Left ventricle myocardium inferior (tissue), 1 donor: ENCODE data around the gene TBC1D20. TPM values are rescaled to one million over a fixed set of nuclear protein-coding genes. Genes with fewer than 3 reads are reported as not detected.
A peak's percentile ranks its signal among the peaks of the same experiment; 100 is the strongest.
"Not testable (repeated sequence)": the region's sequence is repeated elsewhere in the genome, so short reads cannot be mapped to it uniquely, and the experiment has no call there.

Experiments used
- DNase-seq: peaks from one replicate; pipeline ENCODE4 v3.0.0-alpha.2; 2020
- H3K27ac ChIP-seq: fragments of 200-600 bp; replicated peaks from 2 replicates; pipeline ENCODE4 v1.8.0; 2021
- H3K27me3 ChIP-seq: fragments of 200-600 bp; 2 replicates; pipeline ENCODE4 v1.8.0; 2021; ENCODE audit warnings: low read depth
- H3K36me3 ChIP-seq: fragments of 200-600 bp; 2 replicates; pipeline ENCODE4 v1.8.0; 2021
- H3K4me1 ChIP-seq: fragments of 200-600 bp; 2 replicates; pipeline ENCODE4 v1.8.0; 2021
- H3K4me3 ChIP-seq: fragments of 200-600 bp; 2 replicates; pipeline ENCODE4 v1.8.0; 2021; ENCODE audit warnings: mild to moderate bottlenecking, moderate library complexity
- H3K9me3 ChIP-seq: fragments of 200-600 bp; replicated peaks from 2 replicates; pipeline ENCODE4 v1.8.0; 2021
- CTCF ChIP-seq: fragments of 200-600 bp; IDR thresholded peaks from 2 replicates; pipeline ENCODE4 v1.8.0; 2021; ENCODE audit warnings: antibody characterized with exemption, mild to moderate bottlenecking, borderline replicate concordance
- intact Hi-C: fragments of 100-400 bp; cut with micrococcal nuclease; formaldehyde crosslinking; loops from one replicate; pipeline ENCODE4 v1.11.0; 2022
- total RNA-seq: library from RNA; stranded (reverse); fragmentation: NEBNext Ultra II Directional; extraction: Animal tissue kit (Norgen Biotek cat#: 25700); gene quantifications from one replicate; pipeline ENCODE4 v1.2.1, GENCODE V29; 2021
- donor health status: DM: no; HTN: yes; CAD: no; lungs with severe emphysema.

TBC1D20 gene
- total RNA-seq, 1 donor from 2014 or later = 23.0 TPM

- intact Hi-C loops = no loop called here
Observed at GRCh38 chr20:460707-461106, 1.6 kb downstream of the TBC1D20 start.

GRCh38 chr20:460180-460579, 2.2 kb downstream of the TBC1D20 start:
- Histone ChIP-seq H3K9me3 (no peaks in the 10 kb centered on the region), H3K36me3 (no peaks in the 10 kb centered on the region), H3K27me3 (no peaks in the 10 kb centered on the region), H3K27ac (peak overlapping the region; percentile 95), H3K4me3 (peak overlapping the region; percentile 79), H3K4me1 (peaks cover 56% of the 10 kb centered on the region)
- intact Hi-C loops = no loop called here
- DNase-seq = no peak
- TF ChIP-seq CTCF = no peak

More at GRCh38 chr20:460707-461106, 1.6 kb downstream of the TBC1D20 start:
- Histone ChIP-seq H3K36me3 (no peaks in the 10 kb centered on the region), H3K27ac (peak overlapping the region; percentile 95), H3K9me3 (no peaks in the 10 kb centered on the region), H3K4me1 (peaks cover 56% of the 10 kb centered on the region), H3K27me3 (no peaks in the 10 kb centered on the region), H3K4me3 (peak overlapping the region; percentile 79)
- DNase-seq = no peak
- TF ChIP-seq CTCF = no peak

- peaks cover 66% of the 10 kb centered on the region for H3K4me1 ChIP-seq
- peak overlapping the region; percentile 79 for H3K4me3 ChIP-seq
Observed at GRCh38 chr20:458776-459175, 3.6 kb downstream of the TBC1D20 start.

GRCh38 chr20:454951-455350, 7.4 kb downstream of the TBC1D20 start:
- no peaks in the 10 kb centered on the region for H3K27me3 ChIP-seq
- H3K4me1 ChIP-seq = peaks cover 38% of the 10 kb centered on the region
- intact Hi-C loops = no loop called here
- H3K4me3 ChIP-seq = no peak overlapping the region
- no peak for TF ChIP-seq CTCF
- no peaks in the 10 kb centered on the region for H3K9me3 ChIP-seq
- DNase-seq = no peak
- no peak overlapping the region for H3K27ac ChIP-seq
- H3K36me3 ChIP-seq = peaks cover 3% of the 10 kb centered on the region

More at GRCh38 chr20:458776-459175, 3.6 kb downstream of the TBC1D20 start:
- TF ChIP-seq CTCF = no peak
- H3K36me3 ChIP-seq = no peaks in the 10 kb centered on the region
- intact Hi-C loops = no loop called here
- no peaks in the 10 kb centered on the region for H3K27me3 ChIP-seq
- no peaks in the 10 kb centered on the region for H3K9me3 ChIP-seq
- no peak for DNase-seq
- peak overlapping the region; percentile 95 for H3K27ac ChIP-seq

GRCh38 chr20:452021-452420, 10.3 kb downstream of the TBC1D20 start:
- H3K27ac ChIP-seq, intact Hi-C loops, H3K4me1 ChIP-seq, H3K9me3 ChIP-seq, DNase-seq, H3K27me3 ChIP-seq, H3K4me3 ChIP-seq: not testable (repeated sequence)
- peaks cover 13% of the 10 kb centered on the region for H3K36me3 ChIP-seq

- H3K4me1 ChIP-seq = peaks cover 27% of the 10 kb centered on the region
- H3K36me3 ChIP-seq = peaks cover 60% of the 10 kb centered on the region
- no peaks in the 10 kb centered on the region for H3K9me3 ChIP-seq
- no peak overlapping the region for H3K4me3 ChIP-seq
- no peak for DNase-seq
- TF ChIP-seq CTCF = no peak
- peak overlapping the region; percentile 22 for H3K27ac ChIP-seq
- intact Hi-C loops = no loop called here
- H3K27me3 ChIP-seq = no peaks in the 10 kb centered on the region
Observed at GRCh38 chr20:445514-446336, 16.6 kb downstream of the TBC1D20 start.
